ENCODE data around the gene PRRC1.
A peak's percentile ranks its signal among the peaks of the same experiment; 100 is the strongest.

Gene PRRC1

DNA sequence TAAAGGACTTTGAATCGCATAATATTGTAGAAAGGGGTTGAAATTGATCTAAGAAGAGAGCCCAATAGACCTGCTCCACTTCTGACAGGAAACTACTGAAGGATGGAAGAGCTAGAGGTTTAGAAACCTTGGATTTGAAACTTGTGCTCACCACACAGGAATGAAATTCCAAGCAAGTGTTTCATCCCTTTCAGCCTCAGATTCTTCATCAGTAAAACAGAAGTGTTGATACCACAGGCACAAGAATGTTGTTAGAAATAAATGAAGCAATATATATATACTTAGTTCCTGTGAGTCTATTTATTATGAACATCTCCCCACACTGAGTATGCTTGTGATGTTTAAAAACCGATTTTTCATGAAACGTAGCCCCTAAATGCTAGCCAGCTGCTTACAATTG is 43.8 kb downstream of the PRRC1 start:
- H3K4me3 ChIP-seq (ENCODE audit: low read length): no peak overlapping the region
- TF ChIP-seq, protein P1, sequence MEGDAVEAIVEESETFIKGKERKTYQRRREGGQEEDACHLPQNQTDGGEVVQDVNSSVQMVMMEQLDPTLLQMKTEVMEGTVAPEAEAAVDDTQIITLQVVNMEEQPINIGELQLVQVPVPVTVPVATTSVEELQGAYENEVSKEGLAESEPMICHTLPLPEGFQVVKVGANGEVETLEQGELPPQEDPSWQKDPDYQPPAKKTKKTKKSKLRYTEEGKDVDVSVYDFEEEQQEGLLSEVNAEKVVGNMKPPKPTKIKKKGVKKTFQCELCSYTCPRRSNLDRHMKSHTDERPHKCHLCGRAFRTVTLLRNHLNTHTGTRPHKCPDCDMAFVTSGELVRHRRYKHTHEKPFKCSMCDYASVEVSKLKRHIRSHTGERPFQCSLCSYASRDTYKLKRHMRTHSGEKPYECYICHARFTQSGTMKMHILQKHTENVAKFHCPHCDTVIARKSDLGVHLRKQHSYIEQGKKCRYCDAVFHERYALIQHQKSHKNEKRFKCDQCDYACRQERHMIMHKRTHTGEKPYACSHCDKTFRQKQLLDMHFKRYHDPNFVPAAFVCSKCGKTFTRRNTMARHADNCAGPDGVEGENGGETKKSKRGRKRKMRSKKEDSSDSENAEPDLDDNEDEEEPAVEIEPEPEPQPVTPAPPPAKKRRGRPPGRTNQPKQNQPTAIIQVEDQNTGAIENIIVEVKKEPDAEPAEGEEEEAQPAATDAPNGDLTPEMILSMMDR (conservative IDR thresholded peaks at IDR 0.05; ENCODE audit: low read depth, low read length): no peak
- DNase-seq (ENCODE audit: low read depth): peak; percentile 16

DNA sequence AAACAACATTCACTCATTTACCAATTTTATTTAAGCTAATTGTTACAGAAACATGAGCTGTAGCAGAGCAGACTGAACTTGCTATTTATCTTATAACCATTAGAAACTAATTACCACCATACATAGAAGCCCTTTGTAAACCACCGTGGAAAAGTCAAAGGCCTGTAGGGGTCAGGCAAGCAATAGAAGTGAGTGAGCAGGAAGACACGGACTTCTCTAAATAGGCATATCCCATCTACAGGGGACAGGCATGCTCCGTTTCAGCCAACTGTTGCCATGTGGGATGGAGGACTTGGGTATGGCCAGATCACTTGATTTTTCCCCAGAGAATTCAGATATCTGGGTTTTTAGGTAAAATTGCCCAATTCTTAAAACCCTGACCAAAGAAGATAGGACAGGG is 44.8 kb downstream of the PRRC1 start:
- TF ChIP-seq, protein P1 (conservative IDR thresholded peaks at IDR 0.05; ENCODE audit: low read depth, low read length): peak; percentile 40
- DNase-seq (ENCODE audit: low read depth): no peak
- no peak overlapping the region for H3K4me3 ChIP-seq (ENCODE audit: low read length)

DNA sequence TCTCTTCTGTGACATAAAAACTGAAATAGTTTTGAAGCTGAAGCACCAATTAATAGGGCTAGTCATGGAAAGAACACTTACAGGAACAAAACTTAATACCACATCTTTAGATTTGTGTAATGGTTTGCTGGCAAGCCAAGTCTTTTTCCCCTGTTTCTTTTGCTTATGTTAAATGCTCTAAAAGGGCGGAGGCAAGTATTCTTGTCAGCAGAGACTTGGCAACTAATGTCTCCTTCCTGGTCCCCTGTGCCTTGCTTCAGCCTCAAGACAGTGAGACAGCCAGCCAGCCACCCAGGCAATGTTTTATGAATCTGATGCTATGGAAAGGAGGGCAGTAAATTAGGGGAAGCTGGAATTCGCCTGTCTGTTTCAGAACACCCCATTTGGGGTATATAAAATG is 45.7 kb downstream of the PRRC1 start:
- TF ChIP-seq, protein P1 (conservative IDR thresholded peaks at IDR 0.05; ENCODE audit: low read depth, low read length): no peak
- H3K4me3 ChIP-seq (ENCODE audit: low read length): no peak overlapping the region
- no peak for DNase-seq (ENCODE audit: low read depth)

DNA sequence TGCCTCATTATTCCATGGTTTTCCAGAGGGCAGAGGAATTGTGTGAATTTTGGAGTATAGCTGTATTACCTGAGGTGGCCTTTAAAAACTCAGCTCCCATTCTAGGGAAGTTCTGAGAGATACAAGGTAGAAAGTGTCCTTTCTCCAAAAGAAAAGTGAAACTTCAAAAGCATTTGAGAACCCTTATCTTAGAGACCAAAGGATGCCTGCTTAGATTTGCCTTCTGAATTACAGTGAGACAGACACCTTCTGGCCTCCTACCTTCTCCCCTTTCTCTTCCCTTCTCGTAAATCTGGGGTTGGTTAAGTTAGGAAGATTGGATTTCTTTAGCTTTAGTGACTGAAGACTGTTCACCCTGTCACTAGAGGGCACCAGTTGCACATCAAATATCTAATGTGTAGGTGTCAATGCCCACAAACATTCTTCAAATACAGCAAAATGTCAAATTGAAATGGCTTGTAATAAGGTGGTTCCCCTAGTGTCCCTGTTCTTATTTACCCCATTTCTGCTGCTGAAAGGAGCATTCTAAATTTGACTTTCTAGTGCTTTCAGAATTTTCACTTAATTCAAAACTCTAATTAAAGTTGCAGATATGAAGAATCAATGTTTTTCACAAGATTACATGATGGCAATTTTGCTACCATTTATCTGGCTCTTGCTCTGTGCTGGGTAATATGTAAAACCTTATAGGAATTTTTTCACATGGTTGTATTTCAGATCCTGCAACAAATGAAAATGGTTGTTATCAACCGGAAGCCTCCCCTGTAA is 46.7 kb downstream of the PRRC1 start:
- TF ChIP-seq, protein P1 (conservative IDR thresholded peaks at IDR 0.05; ENCODE audit: low read depth, low read length): peak; percentile 73
- peak; percentile 23 for DNase-seq (ENCODE audit: low read depth)
- H3K4me3 ChIP-seq (ENCODE audit: low read length): no peak overlapping the region

DNA sequence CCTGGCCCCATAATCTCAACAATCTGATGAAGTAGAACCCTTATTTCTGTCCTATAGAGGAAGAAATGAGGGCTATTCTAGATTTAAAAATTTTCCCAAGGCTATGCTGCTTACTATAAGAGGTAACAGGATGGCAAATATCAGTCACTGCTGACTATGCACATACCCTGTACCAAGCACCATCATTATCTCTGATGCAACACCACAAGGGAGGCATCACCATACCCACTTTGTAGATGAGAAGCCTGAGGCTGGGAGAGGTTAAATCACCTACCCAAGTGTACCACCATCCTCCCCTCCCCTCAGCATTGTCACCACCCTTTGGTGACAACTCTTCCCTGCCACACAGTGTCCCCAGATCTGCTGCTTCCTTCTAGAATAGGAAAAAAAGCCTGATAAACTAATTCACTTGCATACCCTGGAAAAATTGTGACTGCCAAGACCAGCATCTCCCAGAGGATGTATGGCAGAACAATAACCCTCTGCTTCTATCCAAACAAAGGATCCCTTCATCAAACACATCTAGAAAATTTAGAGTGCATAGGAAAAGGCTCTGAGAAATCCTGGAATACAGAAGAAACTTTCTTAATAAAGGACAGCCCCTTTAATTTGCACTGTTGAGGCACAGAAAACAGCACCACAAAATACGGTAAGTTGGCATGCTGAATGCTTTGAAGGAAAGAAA is 48.3 kb downstream of the PRRC1 start:
- no peak for DNase-seq (ENCODE audit: low read depth)
- no peak overlapping the region for H3K4me3 ChIP-seq (ENCODE audit: low read length)
- TF ChIP-seq, protein P1 (conservative IDR thresholded peaks at IDR 0.05; ENCODE audit: low read depth, low read length): no peak

DNA sequence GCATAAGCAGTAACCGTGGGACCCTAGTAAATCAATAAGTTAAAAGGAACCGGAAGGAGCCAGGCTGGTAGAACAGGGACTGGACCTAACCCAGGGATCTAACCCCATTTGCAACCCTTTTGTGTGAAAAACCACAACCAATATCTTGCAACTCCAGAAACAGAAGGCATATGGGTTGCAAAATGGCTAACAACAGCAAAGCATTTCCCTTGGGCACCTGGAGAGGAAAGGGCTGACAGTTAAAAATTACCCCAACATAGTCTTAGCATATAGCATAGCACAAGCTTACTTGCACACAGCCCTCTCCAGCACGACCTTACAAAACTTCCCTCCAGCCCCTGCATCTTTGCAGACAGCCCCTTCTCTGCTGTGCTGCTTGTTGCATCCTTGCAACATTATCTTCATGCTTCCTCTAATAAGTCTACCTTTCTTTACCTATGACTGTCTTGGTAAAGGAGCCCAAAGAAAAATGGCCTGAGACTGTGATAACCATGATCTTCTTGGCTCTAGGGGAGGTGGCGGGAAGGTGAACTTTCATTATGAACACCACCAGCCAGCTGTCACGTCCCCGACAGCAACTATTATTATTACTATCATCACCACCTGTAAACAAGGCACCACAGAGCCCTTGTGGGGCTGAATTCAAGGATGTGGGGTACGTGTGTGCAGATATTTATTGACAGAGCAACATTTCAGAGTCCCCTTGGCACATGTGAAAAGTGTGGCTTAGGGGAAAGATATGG is 49.8 kb downstream of the PRRC1 start:
- no peak overlapping the region for H3K4me3 ChIP-seq (ENCODE audit: low read length)
- TF ChIP-seq, protein P1 (conservative IDR thresholded peaks at IDR 0.05; ENCODE audit: low read depth, low read length): no peak
- DNase-seq (ENCODE audit: low read depth): no peak
